NCI-H146 treated with DMSO at 0.1 percent for 48 hours (cell line): ENCODE measurements around the gene APOB.
"Not testable (repeated sequence)": the region's sequence is repeated elsewhere in the genome, so short reads cannot be mapped to it uniquely, and the experiment has no call there.

Experiments used
- DNase-seq: peaks from one replicate; lab custom pipeline; 2025; ENCODE audit not compliant: unreplicated experiment; lab: John Stamatoyannopoulos, UW

APOB gene

GRCh38 chr2:21034156-21034971 lies 9.5 kb downstream of the APOB start:
- no peak for DNase-seq

- DNase-seq, result no peak
Measured at GRCh38 chr2:21033237-21034155, 10.4 kb downstream of the APOB start.

- no peak for DNase-seq
Measured at GRCh38 chr2:21032338-21033236, 11.3 kb downstream of the APOB start.

GRCh38 chr2:21030983-21031968 lies 12.6 kb downstream of the APOB start:
- DNase-seq, result no peak

DNA sequence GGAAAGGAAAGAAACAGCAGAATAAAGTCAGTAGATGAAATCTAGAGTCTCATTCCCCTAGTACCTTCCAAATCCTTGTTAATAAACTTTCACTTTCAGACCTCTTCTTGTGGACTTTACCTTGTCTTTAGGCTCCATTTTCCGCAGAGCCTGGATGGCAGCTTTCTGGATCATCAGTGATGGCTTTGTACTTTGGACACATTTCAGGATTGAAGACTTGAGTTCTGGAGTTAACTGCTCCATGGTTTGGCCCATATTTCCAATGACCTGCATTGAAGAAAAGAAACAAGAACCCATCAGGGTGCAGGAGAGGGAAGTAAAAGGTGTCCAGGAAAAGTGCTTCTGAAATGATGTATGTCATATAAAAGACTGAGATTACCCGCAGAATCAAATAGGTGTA lies 14.4 kb downstream of the APOB start:
- DNase-seq, result no peak

GRCh38 chr2:21028951-21029350 lies 14.9 kb downstream of the APOB start:
- not testable (repeated sequence) for DNase-seq

DNA sequence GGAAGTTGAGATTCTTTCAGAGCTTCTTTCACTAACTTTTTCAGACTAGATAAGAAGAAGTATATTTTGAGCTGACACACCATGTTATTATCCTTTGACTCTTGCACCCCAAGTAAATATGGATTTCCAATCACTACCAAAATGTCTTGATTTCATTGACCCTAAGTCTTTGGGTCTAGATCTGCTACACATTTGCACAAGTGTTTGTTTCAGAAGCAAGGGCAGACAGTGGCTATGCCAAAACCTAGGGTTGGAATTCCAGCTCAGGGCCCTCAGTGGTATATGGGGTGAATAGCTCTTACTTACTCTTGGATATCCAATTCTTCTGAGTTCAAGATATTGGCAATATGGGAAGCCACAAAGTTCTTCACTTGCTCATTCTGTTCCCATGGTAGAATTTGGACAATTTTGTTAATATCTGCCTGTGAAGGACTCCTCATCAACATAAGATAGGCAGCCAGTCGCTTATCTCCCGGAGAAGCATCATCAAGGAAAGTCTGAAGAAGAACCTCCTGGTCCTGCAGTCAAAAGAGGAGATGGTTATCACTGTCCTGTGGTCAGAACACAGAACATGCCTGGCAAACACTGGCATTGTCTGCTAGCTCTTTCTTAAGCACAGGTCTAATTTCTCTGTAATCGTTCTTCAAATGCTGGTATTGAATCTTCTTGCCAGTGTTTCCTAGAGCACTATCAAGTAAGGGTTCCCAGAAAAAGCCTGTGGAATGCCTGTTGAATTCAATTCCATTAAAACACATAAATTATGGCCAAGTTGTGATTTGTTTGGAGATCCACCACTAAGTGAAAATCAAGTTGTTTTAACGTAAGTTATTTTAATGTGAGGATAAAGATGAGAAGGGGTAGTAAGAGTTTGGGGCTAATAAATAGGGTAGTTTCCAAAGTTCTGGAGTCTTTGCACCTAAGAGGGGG lies 15.6 kb downstream of the APOB start:
- DNase-seq, result no peak

GRCh38 chr2:21026479-21027282 lies 17.2 kb downstream of the APOB start:
- DNase-seq, result no peak

- DNase-seq, result no peak
Measured at GRCh38 chr2:21025690-21026478, 18.0 kb downstream of the APOB start.

DNA sequence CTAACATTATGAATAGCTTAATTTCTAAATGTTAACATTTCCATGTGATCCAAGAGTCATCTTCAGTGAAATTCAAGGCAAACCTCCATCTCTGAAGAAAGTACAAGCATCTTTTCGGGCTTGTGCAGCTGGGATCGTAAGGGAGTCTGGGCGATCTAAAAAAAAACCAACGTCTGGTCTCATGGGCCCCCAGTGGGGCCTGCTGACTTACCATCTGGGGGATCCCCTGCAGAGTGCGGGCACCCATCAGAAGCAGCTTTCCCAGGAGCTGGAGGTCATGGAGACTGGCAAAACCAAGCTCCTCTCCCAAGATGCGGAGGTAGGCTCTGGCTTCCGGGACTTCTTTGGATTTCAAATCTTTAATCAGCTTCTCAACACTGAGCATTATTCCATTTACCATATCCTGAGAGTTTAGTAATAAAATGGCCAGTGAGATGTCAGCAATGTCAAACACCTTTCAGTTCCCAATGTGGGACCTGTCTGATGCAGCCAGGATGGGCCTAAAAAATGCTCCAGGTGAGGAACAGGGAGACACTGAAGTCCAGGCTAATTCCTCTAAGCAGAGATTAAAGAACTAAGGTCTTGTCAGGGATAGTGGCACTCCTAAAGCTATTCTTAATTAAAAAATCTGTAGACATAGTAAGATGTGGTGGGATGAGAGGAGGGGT lies 19.0 kb downstream of the APOB start:
- no peak for DNase-seq

- DNase-seq, result no peak
Measured at GRCh38 chr2:21024198-21024597, 19.7 kb downstream of the APOB start.

DNA sequence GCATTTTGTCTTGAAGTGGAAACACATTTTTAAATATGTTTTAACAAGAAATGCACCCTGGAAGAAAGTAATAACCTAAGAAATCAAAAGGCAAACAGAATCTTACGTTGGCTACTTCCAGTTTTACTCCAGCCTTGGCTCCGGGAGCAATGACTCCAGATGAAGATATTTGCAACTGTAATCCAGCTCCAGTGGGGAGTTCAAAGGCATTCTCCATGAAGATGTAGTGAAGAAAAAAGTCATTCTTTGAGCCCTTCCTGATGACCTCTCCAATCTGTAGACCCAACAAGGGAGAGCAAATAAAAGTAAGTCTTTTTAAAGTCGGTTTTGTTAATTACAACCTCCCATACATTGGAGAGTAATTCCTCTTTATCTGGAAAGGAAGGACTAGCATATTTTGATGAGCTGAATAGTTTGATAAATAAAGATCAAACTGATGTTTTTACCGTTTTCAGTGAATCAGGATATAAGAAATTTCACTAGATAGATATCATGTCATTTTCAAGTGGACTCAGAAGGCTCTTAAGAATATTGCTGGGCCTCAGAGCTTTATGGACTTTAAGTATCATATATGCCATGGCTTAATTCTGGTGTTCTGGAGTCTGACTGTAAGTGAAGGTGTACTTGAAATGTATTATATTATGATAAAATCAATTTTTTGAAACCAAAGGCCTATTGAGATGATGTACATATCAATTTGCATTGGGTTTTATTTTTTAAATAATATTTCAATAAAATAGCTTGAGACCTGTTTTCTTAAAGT lies 20.3 kb downstream of the APOB start:
- no peak for DNase-seq

- no peak for DNase-seq
Measured at GRCh38 chr2:21022792-21023367, 21.0 kb downstream of the APOB start.

DNA sequence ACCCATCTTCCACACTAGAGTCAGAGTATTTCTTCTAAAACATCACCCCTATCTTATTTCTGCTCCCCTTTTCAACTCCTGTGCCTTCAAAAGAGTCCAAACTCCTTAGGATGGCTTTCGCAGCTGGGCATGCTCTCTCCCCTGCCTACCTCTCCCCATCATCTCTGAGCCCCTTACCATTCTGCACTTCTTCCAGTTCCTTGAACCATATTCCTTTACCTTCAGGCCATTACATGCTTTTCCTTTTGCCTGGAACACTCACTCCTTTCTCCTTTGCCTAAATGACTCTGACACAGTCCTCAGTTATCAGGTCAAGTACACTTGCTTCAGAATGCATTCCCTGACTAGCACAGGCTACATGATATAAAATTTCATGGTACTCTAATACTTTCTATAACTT lies 22.4 kb downstream of the APOB start:
- no peak for DNase-seq

DNA sequence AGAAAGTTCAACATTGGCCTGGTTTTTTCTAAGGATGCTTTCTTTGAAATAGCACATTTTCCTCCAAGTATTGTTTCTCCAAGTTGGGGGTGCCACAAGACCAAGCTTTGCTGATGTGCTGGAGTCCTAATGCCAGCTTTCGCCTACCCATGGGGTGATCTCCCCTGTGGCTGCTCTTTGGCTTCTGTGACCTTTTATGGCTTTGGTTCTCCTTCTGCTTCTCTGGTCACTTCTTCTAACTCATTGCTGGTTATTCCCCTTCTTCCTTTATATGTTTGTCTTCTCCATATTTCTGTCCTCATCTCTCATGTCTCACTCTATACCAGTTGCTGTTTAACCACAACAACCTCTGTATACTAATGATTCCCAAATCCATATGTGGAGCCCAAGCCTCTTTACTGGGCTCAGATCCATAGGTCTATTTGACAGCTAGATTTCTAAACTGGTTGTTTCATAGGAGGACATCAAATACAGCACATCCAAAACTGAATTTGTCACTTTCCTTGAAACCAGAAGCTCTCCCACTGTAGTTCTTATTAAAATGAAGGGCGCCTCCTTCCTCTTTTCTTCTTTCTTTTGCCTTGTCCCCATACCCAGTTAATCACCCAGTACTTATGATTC lies 23.1 kb downstream of the APOB start:
- DNase-seq, result no peak
